Keratinocyte (primary cell): ENCODE results near the gene ITGBL1. TPM values are rescaled to one million over a fixed set of nuclear protein-coding genes. Genes with fewer than 3 reads are reported as not detected.

Experiments used
- DNase-seq: peaks from one replicate; pipeline ENCODE4 v3.0.0-alpha.2; 2011; ENCODE audit warnings: low read depth, missing footprints, low spot score
- FAIRE-seq: peaks from 2 replicates; lab custom pipeline; 2011; peaks lifted over from hg19 to GRCh38; lab: Jason Lieb, UNC
- H2AFZ ChIP-seq: 2 replicates; pipeline ENCODE4 v1.6.0; 2012; ENCODE audit warnings: low read length, control low read depth, inconsistent platforms; ENCODE audit not compliant: control insufficient read depth
- H3K27ac ChIP-seq: 2 replicates; pipeline ENCODE4 v1.5.1; 2011; ENCODE audit warnings: low read length; ENCODE audit not compliant: control insufficient read depth, insufficient read depth
- H3K27me3 ChIP-seq: 3 replicates; pipeline ENCODE4 v1.6.0; 2011; ENCODE audit warnings: low read length; ENCODE audit not compliant: control insufficient read depth, insufficient read depth; ENCODE audit errors: extremely low read depth
- H3K36me3 ChIP-seq, 2 experiments: 2 replicates in 1 of 2; 3 replicates in 1 of 2; pipeline ENCODE4 v1.5.1; 2011; ENCODE audit warnings: low read length in 2 of 2, mild to moderate bottlenecking in 1 of 2; ENCODE audit not compliant: control insufficient read depth in 2 of 2, insufficient read depth in 2 of 2; ENCODE audit errors: extremely low read depth in 1 of 2
- H3K4me1 ChIP-seq: 3 replicates; pipeline ENCODE4 v1.5.1; 2011; ENCODE audit warnings: low read length; ENCODE audit not compliant: control insufficient read depth, insufficient read depth; ENCODE audit errors: extremely low read depth
- H3K4me2 ChIP-seq: 3 replicates; pipeline ENCODE4 v1.6.0; 2011; ENCODE audit warnings: low read depth, low read length; ENCODE audit not compliant: control insufficient read depth, insufficient read depth; ENCODE audit errors: extremely low read depth
- H3K4me3 ChIP-seq, 3 experiments: fragments of 200-600 bp in 1 of 3; sonication (generic) in 1 of 3; 2 replicates in 2 of 3; 3 replicates in 1 of 3; pipeline ENCODE4 v1.5.1; 2011 to 2016; ENCODE audit warnings: low read length in 3 of 3, mild to moderate bottlenecking in 3 of 3, control low read depth in 2 of 3, inconsistent platforms in 1 of 3, low read depth in 1 of 3, mixed read lengths in 1 of 3, mixed run types in 1 of 3, moderate library complexity in 1 of 3; ENCODE audit not compliant: control insufficient read depth in 2 of 3, insufficient read depth in 2 of 3; ENCODE audit errors: extremely low read depth in 1 of 3
- H3K79me2 ChIP-seq: 2 replicates; pipeline ENCODE4 v1.6.0; 2012; ENCODE audit warnings: low read length; ENCODE audit not compliant: control insufficient read depth, insufficient read depth
- H3K9ac ChIP-seq: 3 replicates; pipeline ENCODE4 v1.6.0; 2011; ENCODE audit warnings: low read length; ENCODE audit not compliant: control insufficient read depth, insufficient read depth; ENCODE audit errors: extremely low read depth
- H3K9me1 ChIP-seq: 3 replicates; pipeline ENCODE4 v1.6.0; 2011; ENCODE audit warnings: low read length; ENCODE audit not compliant: control insufficient read depth, insufficient read depth; ENCODE audit errors: extremely low read depth
- H3K9me3 ChIP-seq: 2 replicates; pipeline ENCODE4 v1.5.1; 2012; ENCODE audit warnings: low read depth, low read length; ENCODE audit not compliant: control insufficient read depth
- H4K20me1 ChIP-seq: 3 replicates; pipeline ENCODE4 v1.6.0; 2011; ENCODE audit warnings: low read length; ENCODE audit not compliant: control insufficient read depth, insufficient read depth; ENCODE audit errors: extremely low read depth
- EZH2 ChIP-seq: IDR thresholded peaks from one replicate; pipeline ENCODE4 v1.6.1; 2012; ENCODE audit warnings: inconsistent platforms, mild to moderate bottlenecking, low read length, moderate library complexity
- dilution Hi-C: fragments of 300-500 bp; cut with MboI; formaldehyde crosslinking; loops from one replicate; pipeline ENCODE4 v1.7.0; 2020; ENCODE audit warnings: low sequenced_read_pairs; ENCODE audit not compliant: extremely low pct_ligation_motif_present
- polyA plus RNA-seq, 5 experiments: library from polyadenylated mRNA; depleted of rRNA in 3 of 5; stranded (reverse) in 3 of 5; stranded (forward) in 1 of 5; unstranded in 1 of 5; fragments of >200 nt; gene quantifications; 1 replicate in 1 of 5; 2 replicates in 3 of 5; 3 replicates in 1 of 5; pipeline versions ENCODE4 v1.2.1 to v1.2.3, GENCODE V29; 2011 to 2012; ENCODE audit warnings: missing spikeins in 2 of 5, low read depth in 1 of 5, low replicate concordance in 1 of 5
- TF ChIP-seq, protein P1 (sequence below), 3 experiments: IDR thresholded peaks in 1 of 3; conservative IDR thresholded peaks in 1 of 3; optimal IDR thresholded peaks in 1 of 3; 2 replicates in 2 of 3; 3 replicates in 1 of 3; pipeline versions ENCODE3 to v1.5.1; 2011; ENCODE audit warnings: low read length in 3 of 3, mild to moderate bottlenecking in 3 of 3, moderate library complexity in 2 of 3, control low read depth in 1 of 3, inconsistent platforms in 1 of 3; ENCODE audit not compliant: insufficient read depth in 2 of 3; ENCODE audit errors: extremely low read depth in 1 of 3

The ITGBL1 gene
- polyA plus RNA-seq, 1 donor (not counting 4 experiments of a cell fraction or from before 2014, with no cell fraction given), result 2.1 TPM

DNA sequence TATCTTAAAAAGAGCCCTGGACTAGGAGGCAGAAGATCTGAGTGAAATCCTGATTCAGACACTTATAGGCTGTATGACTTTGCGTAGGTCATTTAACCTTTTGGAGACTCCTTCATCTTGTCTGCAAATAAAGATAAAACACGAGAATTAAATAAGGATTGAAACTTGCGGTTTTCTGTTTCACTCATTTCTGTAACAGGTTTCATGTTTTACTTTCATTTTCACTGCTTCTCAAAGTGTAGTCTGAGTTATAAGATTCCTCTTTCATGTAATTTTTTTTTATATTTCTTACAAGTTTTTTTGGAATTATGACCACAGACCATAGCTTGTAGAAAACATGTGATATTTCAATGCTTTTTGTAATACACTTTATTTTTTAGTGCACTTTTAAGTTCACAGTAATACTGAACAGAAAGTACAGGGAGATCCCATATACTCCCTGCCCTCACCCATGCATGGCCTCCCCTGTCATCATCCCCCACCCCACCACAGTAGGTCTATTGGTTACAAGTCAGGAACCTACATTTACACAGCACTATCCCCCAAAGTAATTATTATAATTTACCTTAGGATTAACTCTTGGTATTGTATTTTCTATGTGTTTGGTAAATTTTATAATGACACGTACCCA, 174.6 kb downstream of the ITGBL1 start:
- Histone ChIP-seq H3K36me3 (no peaks in the 10 kb centered on the region), H3K4me3 (no peak overlapping the region), H3K27me3 (no peaks in the 10 kb centered on the region), H3K9ac (no peak overlapping the region), H3K9me1 (no peaks in the 10 kb centered on the region), H3K79me2 (no peaks in the 10 kb centered on the region), H4K20me1 (no peaks in the 10 kb centered on the region), H3K4me1 (no peaks in the 10 kb centered on the region), H3K27ac (no peak overlapping the region), H3K9me3 (no peaks in the 10 kb centered on the region), H3K4me2 (peak overlapping the region; percentile 6), H2AFZ (peak overlapping the region; percentile 54)
- dilution Hi-C loops, result no loop called here
- TF ChIP-seq, protein P1, sequence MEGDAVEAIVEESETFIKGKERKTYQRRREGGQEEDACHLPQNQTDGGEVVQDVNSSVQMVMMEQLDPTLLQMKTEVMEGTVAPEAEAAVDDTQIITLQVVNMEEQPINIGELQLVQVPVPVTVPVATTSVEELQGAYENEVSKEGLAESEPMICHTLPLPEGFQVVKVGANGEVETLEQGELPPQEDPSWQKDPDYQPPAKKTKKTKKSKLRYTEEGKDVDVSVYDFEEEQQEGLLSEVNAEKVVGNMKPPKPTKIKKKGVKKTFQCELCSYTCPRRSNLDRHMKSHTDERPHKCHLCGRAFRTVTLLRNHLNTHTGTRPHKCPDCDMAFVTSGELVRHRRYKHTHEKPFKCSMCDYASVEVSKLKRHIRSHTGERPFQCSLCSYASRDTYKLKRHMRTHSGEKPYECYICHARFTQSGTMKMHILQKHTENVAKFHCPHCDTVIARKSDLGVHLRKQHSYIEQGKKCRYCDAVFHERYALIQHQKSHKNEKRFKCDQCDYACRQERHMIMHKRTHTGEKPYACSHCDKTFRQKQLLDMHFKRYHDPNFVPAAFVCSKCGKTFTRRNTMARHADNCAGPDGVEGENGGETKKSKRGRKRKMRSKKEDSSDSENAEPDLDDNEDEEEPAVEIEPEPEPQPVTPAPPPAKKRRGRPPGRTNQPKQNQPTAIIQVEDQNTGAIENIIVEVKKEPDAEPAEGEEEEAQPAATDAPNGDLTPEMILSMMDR (optimal IDR thresholded peaks at IDR 0.05 in 1 of 3, IDR thresholded peaks at IDR 0.05 in 1 of 3, conservative IDR thresholded peaks at IDR 0.05 in 1 of 3; ENCODE audit: extremely low read depth in 1 of 3, insufficient read depth in 2 of 3, low read length in 3 of 3), result no peak
- no peak for TF ChIP-seq EZH2
- no peak for DNase-seq
- FAIRE-seq, result no peak

DNA sequence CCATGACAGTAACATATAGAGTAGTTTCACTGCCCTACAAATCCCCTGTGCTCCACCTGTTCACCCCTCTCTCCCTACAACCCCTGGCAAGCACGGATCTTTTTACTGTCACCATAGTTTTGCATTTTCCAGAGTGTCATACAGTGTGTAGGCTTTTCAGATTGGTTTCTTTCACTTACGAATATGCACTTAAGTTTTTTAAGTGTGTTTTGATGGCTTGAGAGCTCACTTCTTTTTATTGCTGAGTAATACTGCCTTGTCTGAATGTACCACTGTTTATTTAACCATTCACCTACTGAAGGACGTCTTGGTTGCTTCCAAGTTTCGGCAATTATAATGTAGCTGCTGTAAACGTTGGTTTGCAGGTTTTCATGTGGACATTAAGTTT, 175.1 kb downstream of the ITGBL1 start:
- Histone ChIP-seq H2AFZ (peak overlapping the region; percentile 21), H3K4me3 (no peak overlapping the region), H4K20me1 (no peaks in the 10 kb centered on the region), H3K79me2 (no peaks in the 10 kb centered on the region), H3K36me3 (no peaks in the 10 kb centered on the region), H3K9me1 (no peaks in the 10 kb centered on the region), H3K4me2 (no peak overlapping the region), H3K9me3 (no peaks in the 10 kb centered on the region), H3K9ac (no peak overlapping the region), H3K4me1 (no peaks in the 10 kb centered on the region), H3K27me3 (no peaks in the 10 kb centered on the region), H3K27ac (no peak overlapping the region)
- no peak for FAIRE-seq
- no peak for DNase-seq
- dilution Hi-C loops, result no loop called here
- TF ChIP-seq, protein P1 (optimal IDR thresholded peaks at IDR 0.05 in 1 of 3, IDR thresholded peaks at IDR 0.05 in 1 of 3, conservative IDR thresholded peaks at IDR 0.05 in 1 of 3; ENCODE audit: extremely low read depth in 1 of 3, insufficient read depth in 2 of 3, low read length in 3 of 3), result no peak
- TF ChIP-seq EZH2, result no peak
